H9 (cell line): Measurements from ENCODE around the gene UPB1. TPM values are rescaled to one million over a fixed set of nuclear protein-coding genes. Genes with fewer than 3 reads are reported as not detected.

Source experiments
- DNase-seq: peaks from one replicate; pipeline ENCODE4 v3.0.0-alpha.2; 2017
- H2AFZ ChIP-seq: one replicate; pipeline ENCODE4 v1.6.1; 2013; ENCODE audit warnings: mild to moderate bottlenecking, low read length, control low read depth, moderate library complexity
- H2AK5ac ChIP-seq: 2 replicates; pipeline ENCODE4 v1.6.1; 2013; ENCODE audit warnings: low read length, control low read depth, mixed read lengths; ENCODE audit not compliant: insufficient read length
- H2BK120ac ChIP-seq: one replicate; pipeline ENCODE4 v1.6.1; 2013; ENCODE audit warnings: low read depth, mild to moderate bottlenecking, low read length, control low read depth, inconsistent platforms; ENCODE audit not compliant: poor library complexity, severe bottlenecking
- H2BK12ac ChIP-seq: 2 replicates; pipeline ENCODE4 v1.6.1; 2013; ENCODE audit warnings: low read length, control low read depth, mixed read lengths, low read depth; ENCODE audit not compliant: insufficient read length
- H2BK15ac ChIP-seq: 2 replicates; pipeline ENCODE4 v1.6.1; 2013; ENCODE audit warnings: low read depth, low read length, control low read depth
- H2BK20ac ChIP-seq: one replicate; pipeline ENCODE4 v1.6.1; 2013; ENCODE audit warnings: low read depth, mild to moderate bottlenecking, low read length, control low read depth, inconsistent platforms; ENCODE audit not compliant: poor library complexity, severe bottlenecking
- H2BK5ac ChIP-seq: 2 replicates; pipeline ENCODE4 v1.6.1; 2013; ENCODE audit warnings: low read length, control low read depth, mixed read lengths; ENCODE audit not compliant: insufficient read length
- H3K14ac ChIP-seq: 2 replicates; pipeline ENCODE4 v1.6.1; 2013; ENCODE audit warnings: low read length, control low read depth; ENCODE audit not compliant: insufficient read depth
- H3K18ac ChIP-seq: 2 replicates; pipeline ENCODE4 v1.6.1; 2013; ENCODE audit warnings: low read depth, mild to moderate bottlenecking, mixed read lengths, low read length, control low read depth; ENCODE audit not compliant: insufficient read length
- H3K23ac ChIP-seq: 2 replicates; pipeline ENCODE4 v1.6.1; 2013; ENCODE audit warnings: low read length, control low read depth, mixed read lengths, low read depth; ENCODE audit not compliant: insufficient read length
- H3K23me2 ChIP-seq: 2 replicates; pipeline ENCODE4 v1.6.1; 2013; ENCODE audit warnings: low read depth, mild to moderate bottlenecking, mixed read lengths, low read length, control low read depth; ENCODE audit not compliant: insufficient read length, poor library complexity, severe bottlenecking
- H3K27ac ChIP-seq: 2 replicates; pipeline ENCODE4 v1.5.1; 2013; ENCODE audit warnings: low read length, control low read depth, mixed read lengths, low read depth; ENCODE audit not compliant: insufficient read length
- H3K27me3 ChIP-seq: 2 replicates; pipeline ENCODE4 v1.6.1; 2013; ENCODE audit warnings: low read length, control low read depth, inconsistent platforms; ENCODE audit not compliant: insufficient read depth
- H3K4ac ChIP-seq: 2 replicates; pipeline ENCODE4 v1.6.1; 2013; ENCODE audit warnings: low read depth, mild to moderate bottlenecking, control low read depth, inconsistent platforms, low read length, moderate library complexity
- H3K4me1 ChIP-seq: 2 replicates; pipeline ENCODE4 v1.6.1; 2013; ENCODE audit warnings: low read length, control low read depth, inconsistent platforms; ENCODE audit not compliant: insufficient read depth
- H3K4me2 ChIP-seq: 2 replicates; pipeline ENCODE4 v1.6.1; 2013; ENCODE audit warnings: low read length, control low read depth, mixed read lengths; ENCODE audit not compliant: insufficient read length, insufficient read depth
- H3K56ac ChIP-seq: 2 replicates; pipeline ENCODE4 v1.6.1; 2013; ENCODE audit warnings: low read depth, mild to moderate bottlenecking, mixed read lengths, low read length, control low read depth; ENCODE audit not compliant: insufficient read length
- H3K79me1 ChIP-seq: 2 replicates; pipeline ENCODE4 v1.6.1; 2013; ENCODE audit warnings: low read depth, mild to moderate bottlenecking, moderate library complexity, low read length, control low read depth, inconsistent platforms; ENCODE audit not compliant: insufficient read depth, poor library complexity, severe bottlenecking
- H3K79me2 ChIP-seq: 2 replicates; pipeline ENCODE4 v1.6.1; 2013; ENCODE audit warnings: low read length, control low read depth, inconsistent platforms; ENCODE audit not compliant: insufficient read depth
- H3K9ac ChIP-seq: 2 replicates; pipeline ENCODE4 v1.6.1; 2013; ENCODE audit warnings: low read length, control low read depth, mixed read lengths; ENCODE audit not compliant: insufficient read length; ENCODE audit errors: extremely low read depth
- H3K9me3 ChIP-seq: one replicate; pipeline ENCODE4 v1.6.1; 2013; ENCODE audit warnings: low read depth, low read length, inconsistent platforms; ENCODE audit not compliant: control insufficient read depth
- H3T11ph ChIP-seq: one replicate; pipeline ENCODE4 v1.6.1; 2013; ENCODE audit warnings: mild to moderate bottlenecking, low read length, control low read depth, inconsistent platforms
- H4K20me1 ChIP-seq: one replicate; pipeline ENCODE4 v1.6.1; 2013; ENCODE audit not compliant: control insufficient read depth, insufficient read length, insufficient read depth
- H4K5ac ChIP-seq: 2 replicates; pipeline ENCODE4 v1.6.1; 2013; ENCODE audit warnings: low read depth, mild to moderate bottlenecking, mixed read lengths, low read length, control low read depth; ENCODE audit not compliant: insufficient read length
- H4K8ac ChIP-seq: replicated peaks from 2 replicates; pipeline ENCODE4 v1.6.1; 2013; ENCODE audit warnings: low read length, control low read depth, mixed read lengths, low read depth; ENCODE audit not compliant: insufficient read length
- H4K91ac ChIP-seq: 2 replicates; pipeline ENCODE4 v1.6.1; 2013; ENCODE audit warnings: low read depth, mild to moderate bottlenecking, moderate library complexity, mixed read lengths, low read length, control low read depth; ENCODE audit not compliant: insufficient read length
- H3K27ac Mint-ChIP-seq, 3 experiments: 2 replicates in 2 of 3; 3 replicates in 1 of 3; pipeline ENCODE4 v1.8.0; 2020 to 2021; ENCODE audit warnings: mixed read lengths in 3 of 3, mild to moderate bottlenecking in 1 of 3, moderate library complexity in 1 of 3
- H3K27me3 Mint-ChIP-seq: 2 replicates; pipeline ENCODE4 v1.8.0; 2021; ENCODE audit warnings: low read depth, mild to moderate bottlenecking, moderate library complexity, mixed read lengths
- H3K36me3 Mint-ChIP-seq, 3 experiments: 2 replicates in 2 of 3; 3 replicates in 1 of 3; pipeline ENCODE4 v1.8.0; 2020 to 2021; ENCODE audit warnings: low read depth in 3 of 3, mixed read lengths in 3 of 3; ENCODE audit not compliant: insufficient read depth in 1 of 3
- H3K4me1 Mint-ChIP-seq, 2 experiments: 2 replicates each; pipeline ENCODE4 v1.8.0; 2020; ENCODE audit warnings: mixed read lengths in 2 of 2
- H3K4me3 Mint-ChIP-seq, 2 experiments: 2 replicates in 1 of 2; 3 replicates in 1 of 2; pipeline ENCODE4 v1.8.0; 2020 to 2021; ENCODE audit warnings: mild to moderate bottlenecking in 2 of 2, mixed read lengths in 2 of 2, moderate library complexity in 1 of 2
- H3K9me3 Mint-ChIP-seq, 2 experiments: 2 replicates in 1 of 2; 3 replicates in 1 of 2; pipeline ENCODE4 v1.8.0; 2020; ENCODE audit warnings: mild to moderate bottlenecking in 2 of 2, mixed read lengths in 2 of 2, moderate library complexity in 1 of 2
- CTCF ChIP-seq: fragments of 200-600 bp; sonication (generic); conservative IDR thresholded peaks from 3 replicates; pipeline ENCODE4 v1.8.0; 2021; ENCODE audit warnings: antibody characterized with exemption, mild to moderate bottlenecking
- WGBS: extraction: QIAGEN DNeasy Blood & Tissue Kit; methylation state at CpG from one replicate; pipeline ENCODE4 v1.1.7; 2013; ENCODE audit warnings: missing lambda C conversion rate, low lambda C conversion rate, mixed read lengths; ENCODE audit not compliant: insufficient read length; ENCODE audit errors: extremely low coverage; 5-methylcytosine and 5-hydroxymethylcytosine counted together
- total RNA-seq: library from RNA; stranded (reverse); gene quantifications from 2 replicates; pipeline ENCODE4 v1.2.1, GENCODE V29; 2021

UPB1 gene
- total RNA-seq, 1 experiment from 2014 or later: not detected

- H3K23ac ChIP-seq: no peak overlapping the region
- H2BK12ac ChIP-seq: no peak overlapping the region
- H3K23me2 ChIP-seq: no peaks in the 10 kb centered on the region
- no peak for TF ChIP-seq CTCF
- no peak overlapping the region for H3K14ac ChIP-seq
- peak; percentile 55 for DNase-seq
- Mint-ChIP-seq H3K4me3 (no peak overlapping the region), H3K27me3 (peaks cover 2% of the 10 kb centered on the region), H3K9me3 (no peaks in the 10 kb centered on the region), H3K36me3 (no peaks in the 10 kb centered on the region; a peak in 1 of 7 replicates), H3K4me1 (peaks cover 19 to 24% of the 10 kb centered on the region in 2 experiments), H3K27ac (peak overlapping the region in 1 of 3 experiments; percentile 52; a peak in 1 of 7 replicates)
- H2AK5ac ChIP-seq: no peak overlapping the region
- no peaks in the 10 kb centered on the region for H3K27me3 ChIP-seq
- no peak overlapping the region for H2BK5ac ChIP-seq
- no peak overlapping the region for H3K27ac ChIP-seq
- H3K79me1 ChIP-seq: no peaks in the 10 kb centered on the region
- no peak overlapping the region for H3K18ac ChIP-seq
- H3K4me1 ChIP-seq: no peaks in the 10 kb centered on the region; the same call in 1 of the 2 replicates
- H3K9ac ChIP-seq: no peak overlapping the region
- H3K4ac ChIP-seq: no peak overlapping the region
- no peak overlapping the region for H3T11ph ChIP-seq
- H2AFZ ChIP-seq: no peak overlapping the region
- no peak overlapping the region for H3K56ac ChIP-seq
- H4K20me1 ChIP-seq: no peaks in the 10 kb centered on the region
- H2BK120ac ChIP-seq: no peak overlapping the region
- H3K79me2 ChIP-seq: no peaks in the 10 kb centered on the region
- H4K91ac ChIP-seq: no peak overlapping the region
- H4K8ac ChIP-seq: no peak overlapping the region
- H3K4me2 ChIP-seq: no peak overlapping the region
- no CpG with 5 or more reads among the region's 3 CpGs for WGBS
- H3K9me3 ChIP-seq: no peaks in the 10 kb centered on the region
- H2BK20ac ChIP-seq: no peak overlapping the region
- H4K5ac ChIP-seq: no peak overlapping the region
- H2BK15ac ChIP-seq: no peak overlapping the region
These were observed 21.2 kb downstream of the UPB1 start for GRCh38 chr22:24516301-24516737.
